Suppressor macrophage treated with lipopolysaccharide for 1 hour (primary cell): Measurements from ENCODE around the gene KIF3C.
"Not testable (repeated sequence)": the region's sequence is repeated elsewhere in the genome, so short reads cannot be mapped to it uniquely, and the experiment has no call there.

Source experiments
- DNase-seq, 3 donors: peaks; one replicate each; pipeline ENCODE4 v3.0.0-alpha.2; 2020 to 2022

The KIF3C gene

GRCh38 chr2:25998816-25999383 is 16.6 kb upstream of the KIF3C start:
- not testable (repeated sequence) for DNase-seq

GRCh38 chr2:25996844-25997243 is 14.5 kb upstream of the KIF3C start:
- DNase-seq, result no peak

GRCh38 chr2:25994509-25994908 is 12.2 kb upstream of the KIF3C start:
- no peak for DNase-seq

- no peak for DNase-seq
These were observed 10.8 kb upstream of the KIF3C start for GRCh38 chr2:25993049-25993448.

GRCh38 chr2:25992556-25992955 is 10.3 kb upstream of the KIF3C start:
- DNase-seq, result no peak

GRCh38 chr2:25991965-25992364 is 9.7 kb upstream of the KIF3C start:
- no peak for DNase-seq

- DNase-seq, result no peak
These were observed 6.9 kb upstream of the KIF3C start for GRCh38 chr2:25989154-25989553.

- no peak for DNase-seq
These were observed 5.8 kb upstream of the KIF3C start for GRCh38 chr2:25988134-25988533.

GRCh38 chr2:25983735-25984134 is 1.4 kb upstream of the KIF3C start:
- no peak for DNase-seq

GRCh38 chr2:25982968-25983280 is 627 bp upstream of the KIF3C start:
- DNase-seq, result no peak

- DNase-seq, result peak in 1 of 3 donors; percentile 41
These were observed 563 bp downstream of the KIF3C start for GRCh38 chr2:25981596-25982272.

- DNase-seq, result no peak
These were observed 1.3 kb downstream of the KIF3C start for GRCh38 chr2:25980951-25981350.

- peak in 1 of 3 donors; percentile 10 for DNase-seq
These were observed 2.0 kb downstream of the KIF3C start for GRCh38 chr2:25980076-25980887.

GRCh38 chr2:25979001-25979400 is 3.3 kb downstream of the KIF3C start:
- peak in 1 of 3 donors; percentile 12 for DNase-seq

GRCh38 chr2:25977768-25978167 is 4.5 kb downstream of the KIF3C start:
- DNase-seq, result peak in 2 of 3 donors; percentile 24

- peak in 1 of 3 donors; percentile 18 for DNase-seq
These were observed 5.1 kb downstream of the KIF3C start for GRCh38 chr2:25976983-25977741.

- no peak for DNase-seq
These were observed 10.1 kb downstream of the KIF3C start for GRCh38 chr2:25972049-25972823.

GRCh38 chr2:25971596-25971995 is 10.7 kb downstream of the KIF3C start:
- peak in 1 of 3 donors; percentile 15 for DNase-seq

GRCh38 chr2:25966531-25967270 is 15.6 kb downstream of the KIF3C start:
- no peak for DNase-seq

- no peak for DNase-seq
These were observed 17.4 kb downstream of the KIF3C start for GRCh38 chr2:25964891-25965290.

GRCh38 chr2:25960920-25961319 is 21.4 kb downstream of the KIF3C start:
- DNase-seq, result peak; percentile 72 to 89 (median 85)

GRCh38 chr2:25960396-25960795 is 21.9 kb downstream of the KIF3C start:
- DNase-seq, result no peak
